Measurements from ENCODE around the gene KRT82.
A peak's percentile ranks its signal among the peaks of the same experiment; 100 is the strongest.
"Not testable (repeated sequence)": the region's sequence is repeated elsewhere in the genome, so short reads cannot be mapped to it uniquely, and the experiment has no call there.

The KRT82 gene

GRCh38 chr12:52410589-52411248 lies 4.6 kb upstream of the KRT82 start:
- DNase-seq (ENCODE audit: low read depth), result not testable (repeated sequence)

GRCh38 chr12:52407918-52408317 lies 1.8 kb upstream of the KRT82 start:
- peak; percentile 10 for DNase-seq (ENCODE audit: low read depth)

- no peak for DNase-seq (ENCODE audit: low read depth)
Measured at GRCh38 chr12:52404951-52405350, 1.2 kb downstream of the KRT82 start.

GRCh38 chr12:52403561-52403960 lies 2.6 kb downstream of the KRT82 start:
- no peak for DNase-seq (ENCODE audit: low read depth)

GRCh38 chr12:52402873-52403540 lies 3.1 kb downstream of the KRT82 start:
- no peak for DNase-seq (ENCODE audit: low read depth)

GRCh38 chr12:52402377-52402776 lies 3.8 kb downstream of the KRT82 start:
- no peak for DNase-seq (ENCODE audit: low read depth)

GRCh38 chr12:52401926-52402325 lies 4.2 kb downstream of the KRT82 start:
- DNase-seq (ENCODE audit: low read depth), result peak; percentile 21

GRCh38 chr12:52401526-52401925 lies 4.6 kb downstream of the KRT82 start:
- DNase-seq (ENCODE audit: low read depth), result peak; percentile 33

GRCh38 chr12:52400906-52401305 lies 5.2 kb downstream of the KRT82 start:
- DNase-seq (ENCODE audit: low read depth), result no peak

- no peak for DNase-seq (ENCODE audit: low read depth)
Measured at GRCh38 chr12:52399756-52400155, 6.4 kb downstream of the KRT82 start.

- DNase-seq (ENCODE audit: low read depth), result peak; percentile 26
Measured at GRCh38 chr12:52398176-52398575, 8.0 kb downstream of the KRT82 start.

- DNase-seq (ENCODE audit: low read depth), result no peak
Measured at GRCh38 chr12:52396656-52397055, 9.5 kb downstream of the KRT82 start.

GRCh38 chr12:52395761-52396434 lies 10.2 kb downstream of the KRT82 start:
- peak; percentile 13 for DNase-seq (ENCODE audit: low read depth)

GRCh38 chr12:52394836-52395405 lies 11.2 kb downstream of the KRT82 start:
- no peak for DNase-seq (ENCODE audit: low read depth)

- DNase-seq (ENCODE audit: low read depth), result no peak
Measured at GRCh38 chr12:52392465-52393007, 13.6 kb downstream of the KRT82 start.

- DNase-seq (ENCODE audit: low read depth), result no peak
Measured at GRCh38 chr12:52391618-52392002, 14.5 kb downstream of the KRT82 start.

- peak; percentile 47 for DNase-seq (ENCODE audit: low read depth)
Measured at GRCh38 chr12:52390739-52391617, 15.2 kb downstream of the KRT82 start.

- DNase-seq (ENCODE audit: low read depth), result no peak
Measured at GRCh38 chr12:52389313-52390207, 16.6 kb downstream of the KRT82 start.

GRCh38 chr12:52387859-52388258 lies 18.3 kb downstream of the KRT82 start:
- no peak for DNase-seq (ENCODE audit: low read depth)

- no peak for DNase-seq (ENCODE audit: low read depth)
Measured at GRCh38 chr12:52385226-52385702, 20.9 kb downstream of the KRT82 start, which contains the start of gene KRT84. Gene KRT84, minus strand, starts transcription at chr12:52385652. Its CDS starts 67 bp downstream, at chr12:52385585.

Data from ELR (cell line).